Fibroblast of the aortic adventitia (primary cell): Measurements from ENCODE around the gene TPCN1. TPM values are rescaled to one million over a fixed set of nuclear protein-coding genes. Genes with fewer than 3 reads are reported as not detected.

Source experiments
- DNase-seq: peaks from one replicate; pipeline ENCODE4 v3.0.0-alpha.2; 2010; ENCODE audit warnings: low read depth
- H3K4me3 ChIP-seq: 2 replicates; pipeline ENCODE4 v1.5.1; 2011; ENCODE audit warnings: low read depth, mild to moderate bottlenecking, control low read depth, low read length, moderate library complexity
- CTCF ChIP-seq: IDR thresholded peaks from 2 replicates; pipeline ENCODE4 v1.5.1; 2011; ENCODE audit warnings: mild to moderate bottlenecking, low read length, control low read depth, inconsistent platforms; ENCODE audit not compliant: insufficient read depth
- total RNA-seq: library from RNA; depleted of rRNA; stranded (reverse); fragments of >200 nt; gene quantifications from 2 replicates; pipeline ENCODE4 v1.2.3, GENCODE V29; 2012; ENCODE audit warnings: low replicate concordance

The TPCN1 gene
- total RNA-seq, 1 donor, result 20.4 TPM

GRCh38 chr12:113285679-113286610, 64.7 kb downstream of the TPCN1 start:
- no peak overlapping the region for H3K4me3 ChIP-seq
- no peak for TF ChIP-seq CTCF
- DNase-seq, result no peak

GRCh38 chr12:113286712-113287111, 65.4 kb downstream of the TPCN1 start:
- H3K4me3 ChIP-seq, result no peak overlapping the region
- no peak for DNase-seq
- TF ChIP-seq CTCF, result no peak

- no peak for DNase-seq
- no peak overlapping the region for H3K4me3 ChIP-seq
- TF ChIP-seq CTCF, result no peak
Measured at GRCh38 chr12:113287146-113287898, 66.1 kb downstream of the TPCN1 start.

- no peak for DNase-seq
- no peak for TF ChIP-seq CTCF
- no peak overlapping the region for H3K4me3 ChIP-seq
Measured at GRCh38 chr12:113287899-113288282, 66.6 kb downstream of the TPCN1 start.

GRCh38 chr12:113289361-113289760, 68.1 kb downstream of the TPCN1 start:
- no peak for DNase-seq
- TF ChIP-seq CTCF, result no peak
- H3K4me3 ChIP-seq, result no peak overlapping the region

- no peak for DNase-seq
- TF ChIP-seq CTCF, result no peak
- H3K4me3 ChIP-seq, result no peak overlapping the region
Measured at GRCh38 chr12:113290506-113290905, 69.2 kb downstream of the TPCN1 start.
